A549 (cell line): ENCODE results near the gene GBF1. TPM values are rescaled to one million over a fixed set of nuclear protein-coding genes. Genes with fewer than 3 reads are reported as not detected.
A peak's percentile ranks its signal among the peaks of the same experiment; 100 is the strongest.

ENCODE experiments used
- ATAC-seq, 2 experiments: fragments of 200-7000 bp in 1 of 2; fragments of >200 bp in 1 of 2; cut with Nextera tagmentation in 1 of 2; cut with Tn5 transposase in 1 of 2; 3 replicates each; pipeline versions ENCODE4 v1.8.0 to v1.9.1; 2018 to 2020; ENCODE audit warnings: mild to moderate bottlenecking in 1 of 2, moderate library complexity in 1 of 2
- CTCF ChIA-PET: fragments of 300-600 bp; sonication (Branson Sonifier 250); formaldehyde crosslinking; extraction: SDS; loops from one replicate; lab custom pipeline; 2021; ENCODE audit warnings: antibody characterized with exemption, inconsistent platforms; lab: Yijun Ruan, JAX
- POLR2A ChIA-PET: fragments of 350-600 bp; formaldehyde crosslinking; extraction: SDS; loops from one replicate; lab custom pipeline; 2021; ENCODE audit warnings: antibody characterized with exemption, inconsistent platforms; lab: Yijun Ruan, JAX
- DNase-seq, 2 experiments: peaks; one replicate each; pipeline versions ENCODE4 v3.0.0 to v3.0.0-alpha.2; 2011 to 2016; ENCODE audit warnings: low read depth in 1 of 2, low spot score in 1 of 2
- FAIRE-seq: peaks from 2 replicates; lab custom pipeline; 2011; peaks lifted over from hg19 to GRCh38; lab: Jason Lieb, UNC
- H3K27ac ChIP-seq, 2 experiments: fragments of >200 bp; sonication (Bioruptor Twin); formaldehyde crosslinking; 3 replicates each; pipeline ENCODE4 v1.5.1; 2016 to 2017
- H3K4me1 ChIP-seq: fragments of >200 bp; sonication (Bioruptor Twin); formaldehyde crosslinking; 3 replicates; pipeline ENCODE4 v1.6.1; 2016
- H3K4me2 ChIP-seq: fragments of >200 bp; sonication (Bioruptor Twin); formaldehyde crosslinking; 3 replicates; pipeline ENCODE4 v1.6.1; 2016
- H3K4me3 ChIP-seq: fragments of >200 bp; sonication (Bioruptor Twin); formaldehyde crosslinking; 3 replicates; pipeline ENCODE4 v1.5.1; 2016
- H3K9me3 ChIP-seq: fragments of >200 bp; sonication (Bioruptor Twin); formaldehyde crosslinking; 3 replicates; pipeline ENCODE4 v1.6.1; 2016
- CBX8 ChIP-seq: fragments of 200-600 bp; sonication (generic); IDR thresholded peaks from 2 replicates; pipeline ENCODE4 v1.6.1; 2016
- EHF ChIP-seq: fragments of 250-450 bp; sonication (Bioruptor Pico); IDR thresholded peaks from 2 replicates; pipeline ENCODE4 v1.5.0; 2020; ENCODE audit warnings: mild to moderate bottlenecking
- FOSB ChIP-seq: fragments of 250-450 bp; sonication (Bioruptor Pico); IDR thresholded peaks from 2 replicates; pipeline ENCODE4 v1.5.0; 2020; ENCODE audit warnings: mild to moderate bottlenecking, moderate library complexity
- FOSL2 ChIP-seq, 2 experiments: fragments of 450-650 bp in 1 of 2; fragments of >200 bp in 1 of 2; sonication (Bioruptor Twin) in 1 of 2; formaldehyde crosslinking; IDR thresholded peaks; 2 replicates each; pipeline versions ENCODE4 v1.5.0 to v1.6.1; 2016 to 2020; ENCODE audit warnings: mild to moderate bottlenecking in 1 of 2, moderate library complexity in 1 of 2
- HOXB5 ChIP-seq: fragments of 250-450 bp; sonication (Bioruptor Pico); IDR thresholded peaks from 2 replicates; pipeline ENCODE4 v1.5.0; 2020; ENCODE audit warnings: mild to moderate bottlenecking, moderate library complexity
- JUN ChIP-seq, 2 experiments: fragments of >200 bp; sonication (Bioruptor Twin); formaldehyde crosslinking; IDR thresholded peaks; 2 replicates in 1 of 2; 3 replicates in 1 of 2; pipeline ENCODE4 v1.6.1; 2016 to 2017
- JUNB ChIP-seq: fragments of >200 bp; sonication (Bioruptor Twin); formaldehyde crosslinking; IDR thresholded peaks from 2 replicates; pipeline ENCODE4 v1.6.1; 2016
- MAZ ChIP-seq: fragments of 150-350 bp; IDR thresholded peaks from 2 replicates; pipeline ENCODE4 v1.6.1; 2014; ENCODE audit warnings: antibody characterized with exemption, low read depth, low read length, borderline replicate concordance
- NFE2L2 ChIP-seq: fragments of 150-350 bp; conservative IDR thresholded peaks from 2 replicates; pipeline ENCODE4 v1.6.1; 2014; ENCODE audit warnings: low read length
- RAD21 ChIP-seq, 2 experiments: fragments of >200 bp in 1 of 2; sonication (Bioruptor Twin) in 1 of 2; formaldehyde crosslinking in 1 of 2; IDR thresholded peaks in 1 of 2; conservative IDR thresholded peaks in 1 of 2; 2 replicates in 1 of 2; 3 replicates in 1 of 2; pipeline ENCODE4 v1.6.1; 2012 to 2018; ENCODE audit warnings: inconsistent platforms in 1 of 2
- RFX5 ChIP-seq: fragments of 450-650 bp; IDR thresholded peaks from 2 replicates; pipeline ENCODE4 v1.7.1; 2014; ENCODE audit warnings: antibody characterized with exemption, mild to moderate bottlenecking, moderate library complexity
- SMC3 ChIP-seq: fragments of >200 bp; sonication (Bioruptor Twin); formaldehyde crosslinking; IDR thresholded peaks from 3 replicates; pipeline ENCODE4 v1.6.1; 2018; ENCODE audit warnings: inconsistent platforms
- ZC3H11A ChIP-seq: fragments of 450-650 bp; IDR thresholded peaks from 2 replicates; pipeline ENCODE4 v1.6.1; 2014; ENCODE audit warnings: antibody characterized with exemption, mild to moderate bottlenecking
- ZFP36 ChIP-seq: fragments of 450-650 bp; IDR thresholded peaks from 2 replicates; pipeline ENCODE4 v1.6.1; 2014; ENCODE audit warnings: borderline replicate concordance; ENCODE audit not compliant: partially characterized antibody
- WGBS: methylation state at CpG from one replicate; pipeline ENCODE4 v1.1.6; 2017; ENCODE audit errors: missing lambda C conversion rate; 5-methylcytosine and 5-hydroxymethylcytosine counted together
- polyA plus RNA-seq, 4 experiments: library from polyadenylated mRNA; depleted of rRNA in 3 of 4; stranded (reverse); fragments of >200 nt; fragmentation: RNase III in 1 of 4; extraction: RNeasy Plus Mini Kit Qiagen cat#74134 plus additional on column Dnase treatment in 1 of 4; gene quantifications; 2 replicates in 3 of 4; 3 replicates in 1 of 4; pipeline ENCODE4 v1.2.3, GENCODE V29; 2011 to 2017
- TF ChIP-seq, protein P1 (sequence below): IDR thresholded peaks from 2 replicates; pipeline ENCODE4 v1.6.1; 2012; ENCODE audit warnings: low read depth, borderline replicate concordance
- TF ChIP-seq, protein P2 (sequence below): fragments of 250-450 bp; sonication (Bioruptor Pico); IDR thresholded peaks from 2 replicates; pipeline ENCODE4 v1.5.0; 2021; ENCODE audit warnings: mild to moderate bottlenecking, moderate library complexity, borderline replicate concordance
- TF ChIP-seq, protein P3 (sequence below): IDR thresholded peaks from 2 replicates; pipeline ENCODE4 v1.6.1; 2012
- TF ChIP-seq, protein P4 (sequence below): fragments of 250-450 bp; sonication (Bioruptor Pico); IDR thresholded peaks from 2 replicates; pipeline ENCODE4 v1.5.0; 2020; ENCODE audit warnings: low read depth, mild to moderate bottlenecking, moderate library complexity
- TF ChIP-seq, protein P5 (sequence below): fragments of >200 bp; sonication (Bioruptor Twin); formaldehyde crosslinking; IDR thresholded peaks from 3 replicates; pipeline ENCODE4 v1.6.1; 2016

The GBF1 gene
- polyA plus RNA-seq, 2 of the 4 experiments (the other 2 are of a cell fraction): 20.4 to 21.3 TPM

DNA sequence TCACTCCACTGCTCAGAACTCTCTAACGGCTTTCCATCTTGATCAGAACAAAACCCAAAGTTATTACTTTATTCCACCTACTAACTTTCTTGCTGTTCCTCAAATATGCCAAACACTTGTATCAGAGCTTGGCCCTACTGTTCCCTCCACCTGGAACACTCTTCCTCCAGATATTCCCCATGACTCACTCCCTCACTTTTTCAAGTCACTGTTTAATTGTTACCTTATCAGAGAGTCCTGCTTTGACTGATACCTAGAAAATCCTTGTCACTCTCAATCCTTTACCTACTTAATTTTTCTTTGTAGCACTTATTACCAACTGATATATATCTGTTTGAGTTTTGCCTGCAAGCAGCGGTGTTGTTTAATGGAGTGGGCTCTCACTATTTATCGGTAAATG is 144.6 kb downstream of the GBF1 start:
- WGBS: 94% methylated on average over 3 of the region's 3 CpGs
- DNase-seq (no peak), FAIRE-seq (no peak), ATAC-seq (no peak)
- TF ChIP-seq EHF (CRISPR knock-in tag) (no peak), SMC3 (no peak), FOSB (CRISPR knock-in tag) (no peak), JUNB (no peak), ZFP36 (no peak), NFE2L2 (no peak)
- CTCF ChIA-PET: interaction anchor here (0.9 to 12.6 kb wide), 10 partner anchors 9 to 157 kb away, joined by 3 to 133 read pairs (median 4); no protein-coding TSS in a partner anchor
- Histone ChIP-seq H3K4me1 (0 out of 3 replicates have a peak, but pooled peaks cover 5% of the 10 kb centered on the region), H3K4me3 (no peak overlapping the region), H3K27ac (no peak overlapping the region), H3K9me3 (no peaks in the 10 kb centered on the region), H3K4me2 (no peak overlapping the region)
- POLR2A ChIA-PET: no interaction called here

DNA sequence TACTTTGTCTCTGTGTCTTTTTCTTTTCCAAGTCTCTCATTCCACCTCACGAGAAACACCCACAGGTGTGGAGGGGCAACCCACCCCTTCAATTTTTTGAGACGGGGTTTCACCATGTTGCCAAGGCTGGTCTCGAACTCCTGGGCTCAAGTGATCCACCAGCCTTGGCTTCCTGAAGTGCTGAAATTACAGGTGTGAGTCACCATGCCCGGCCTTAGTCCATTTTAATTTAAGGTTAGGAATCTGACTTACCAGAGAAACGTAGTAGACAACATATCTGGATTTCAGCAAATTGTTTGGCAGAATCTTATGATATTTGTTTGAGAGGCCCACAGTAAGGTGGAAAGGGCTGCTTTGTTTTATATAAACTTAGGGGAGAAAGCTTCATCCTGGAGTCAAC is 147.0 kb downstream of the GBF1 start:
- ChIA-PET POLR2A (no interaction called here), CTCF (interaction anchor here (0.6 to 16.2 kb wide), 9 partner anchors 12 to 191 kb away, joined by 3 to 450 read pairs (median 75); partner anchors contain the start of genes CUEDC2, ELOVL3, FBXL15 and PITX3)
- FAIRE-seq: no peak
- peaks cover 16% of the 10 kb centered on the region; the same call in 2 of the 3 replicates for H3K4me1 ChIP-seq
- no peak overlapping the region for H3K27ac ChIP-seq
- DNase-seq: no peak
- TF ChIP-seq EHF (CRISPR knock-in tag): no peak
- TF ChIP-seq FOSL2 (IDR thresholded peaks at IDR 0.05): no peak
- peak; percentile 34 for TF ChIP-seq FOSL2 (CRISPR knock-in tag; IDR thresholded peaks at IDR 0.05)
- ATAC-seq: no peak
- H3K9me3 ChIP-seq: no peaks in the 10 kb centered on the region
- 74% methylated on average over 5 of the region's 5 CpGs for WGBS
- H3K4me2 ChIP-seq: no peak overlapping the region
- no peak overlapping the region for H3K4me3 ChIP-seq

DNA sequence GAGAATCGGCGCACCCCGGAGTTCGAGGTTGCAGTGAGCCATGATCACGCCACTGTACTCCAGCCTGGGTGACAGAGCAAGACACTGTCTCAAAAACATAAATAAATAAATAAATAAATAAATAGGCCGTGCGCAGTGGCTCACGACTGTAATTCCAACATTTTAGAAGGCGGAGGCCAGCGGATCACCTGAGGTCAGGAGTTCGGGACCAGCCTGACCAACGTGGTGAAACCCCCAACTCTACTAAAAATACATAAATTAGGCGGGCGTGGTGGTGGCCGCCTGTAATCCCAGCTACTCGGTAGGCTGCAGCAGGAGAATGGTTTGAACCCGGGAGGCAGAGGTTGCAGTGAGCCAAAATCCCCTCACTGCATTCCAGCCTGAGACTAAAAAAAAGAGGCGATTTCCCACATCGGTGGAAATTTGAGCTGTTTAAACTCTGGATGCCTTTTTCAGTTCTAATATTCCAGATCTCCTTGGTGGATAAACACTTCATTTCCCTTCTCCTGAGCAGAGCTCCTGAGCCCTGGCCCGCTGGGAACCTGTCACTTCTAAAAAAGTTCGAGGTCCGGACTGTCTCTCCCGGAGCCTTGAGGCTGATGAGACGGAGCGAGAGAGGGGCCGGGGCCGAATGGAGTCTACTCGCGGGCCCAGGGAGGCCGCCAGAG is 148.2 kb downstream of the GBF1 start:
- ChIA-PET POLR2A (interaction anchor here (0.5 kb wide), 1 partner anchor 78 kb away, joined by 3 read pairs; no protein-coding TSS in a partner anchor), CTCF (interaction anchor here (0.6 to 16.2 kb wide), 38 partner anchors 11 to 1328 kb away, joined by 3 to 450 read pairs (median 4); partner anchors contain the start of genes C10orf95, CUEDC2, ELOVL3 and FBXL15)
- H3K4me2 ChIP-seq: peak overlapping the region; percentile 98
- FAIRE-seq (no peak), ATAC-seq (peak in 1 of 2 experiments; percentile 81; a peak in 3 of 6 replicates), DNase-seq (no peak)
- peak overlapping the region; percentile 68 to 91; a peak in 5 of 6 replicates for H3K27ac ChIP-seq
- 58% methylated on average over 22 of the region's 30 CpGs for WGBS
- H3K4me3 ChIP-seq: peak overlapping the region; percentile 56
- TF ChIP-seq RAD21 (conservative IDR thresholded peaks at IDR 0.05 in 1 of 2, IDR thresholded peaks at IDR 0.05 in 1 of 2) (peak in 1 of 2 experiments; percentile 72; a peak in 1 of 5 replicates), MAZ (no peak)
- H3K9me3 ChIP-seq: no peaks in the 10 kb centered on the region
- peaks cover 16% of the 10 kb centered on the region; the same call in 2 of the 3 replicates for H3K4me1 ChIP-seq

DNA sequence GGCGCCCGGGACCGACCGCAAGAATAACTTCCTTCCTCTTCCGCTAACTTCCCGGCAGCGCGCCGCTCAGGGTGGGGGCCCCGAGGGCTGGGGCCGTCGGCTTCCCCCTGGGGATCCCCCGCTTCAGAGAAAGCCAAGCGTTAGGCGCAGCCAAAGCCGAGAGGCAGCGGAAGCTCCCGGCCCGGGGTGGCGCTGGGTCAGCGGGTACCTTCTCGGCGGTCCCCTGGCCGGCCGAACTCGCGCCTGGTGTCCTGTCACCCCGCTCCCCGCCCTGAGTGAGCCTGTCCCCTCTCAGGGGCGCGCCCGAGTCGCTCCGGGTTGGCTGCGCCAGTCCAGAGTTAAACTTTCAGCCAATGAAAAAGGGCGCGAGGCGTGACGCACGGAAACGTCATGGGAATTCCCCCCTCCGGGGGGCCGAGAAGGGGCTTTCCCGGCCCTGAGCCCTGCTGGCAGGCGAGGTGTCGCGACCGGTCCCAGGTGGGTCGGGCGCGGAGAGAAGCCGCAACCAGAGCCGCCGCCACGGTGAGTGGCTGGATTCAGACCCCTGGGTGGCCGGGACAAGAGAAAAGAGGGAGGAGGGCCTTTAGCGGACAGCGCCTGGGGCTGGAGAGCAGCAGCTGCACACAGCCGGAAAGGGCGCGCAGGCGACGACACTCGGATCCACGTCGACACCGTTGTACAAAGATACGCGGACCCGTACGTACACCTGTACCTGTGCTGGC is 148.9 kb downstream of the GBF1 start:
- WGBS: under 1% methylated on average over 21 of the region's 71 CpGs
- Histone ChIP-seq H3K9me3 (no peaks in the 10 kb centered on the region), H3K4me3 (peak overlapping the region; percentile 56), H3K4me2 (peak overlapping the region; percentile 98), H3K27ac (peak overlapping the region; percentile 68 to 91), H3K4me1 (peaks cover 22% of the 10 kb centered on the region; the same call in 2 of the 3 replicates)
- ATAC-seq (peak; percentile 82 to 90), FAIRE-seq (no peak), DNase-seq (peak; percentile 95 to 98)
- POLR2A ChIA-PET: interaction anchor here (0.5 to 2.0 kb wide), 3 partner anchors 13 to 162 kb away, joined by 3 to 10 read pairs (median 6); no protein-coding TSS in a partner anchor
- CTCF ChIA-PET: interaction anchor here (0.6 to 16.2 kb wide), 35 partner anchors 11 to 259 kb away, joined by 3 to 450 read pairs (median 4); partner anchors contain the start of genes C10orf95, CUEDC2, ELOVL3 and FBXL15
- TF ChIP-seq, protein P1, sequence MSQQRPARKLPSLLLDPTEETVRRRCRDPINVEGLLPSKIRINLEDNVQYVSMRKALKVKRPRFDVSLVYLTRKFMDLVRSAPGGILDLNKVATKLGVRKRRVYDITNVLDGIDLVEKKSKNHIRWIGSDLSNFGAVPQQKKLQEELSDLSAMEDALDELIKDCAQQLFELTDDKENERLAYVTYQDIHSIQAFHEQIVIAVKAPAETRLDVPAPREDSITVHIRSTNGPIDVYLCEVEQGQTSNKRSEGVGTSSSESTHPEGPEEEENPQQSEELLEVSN: peak; percentile 77
- TF ChIP-seq, protein P2, sequence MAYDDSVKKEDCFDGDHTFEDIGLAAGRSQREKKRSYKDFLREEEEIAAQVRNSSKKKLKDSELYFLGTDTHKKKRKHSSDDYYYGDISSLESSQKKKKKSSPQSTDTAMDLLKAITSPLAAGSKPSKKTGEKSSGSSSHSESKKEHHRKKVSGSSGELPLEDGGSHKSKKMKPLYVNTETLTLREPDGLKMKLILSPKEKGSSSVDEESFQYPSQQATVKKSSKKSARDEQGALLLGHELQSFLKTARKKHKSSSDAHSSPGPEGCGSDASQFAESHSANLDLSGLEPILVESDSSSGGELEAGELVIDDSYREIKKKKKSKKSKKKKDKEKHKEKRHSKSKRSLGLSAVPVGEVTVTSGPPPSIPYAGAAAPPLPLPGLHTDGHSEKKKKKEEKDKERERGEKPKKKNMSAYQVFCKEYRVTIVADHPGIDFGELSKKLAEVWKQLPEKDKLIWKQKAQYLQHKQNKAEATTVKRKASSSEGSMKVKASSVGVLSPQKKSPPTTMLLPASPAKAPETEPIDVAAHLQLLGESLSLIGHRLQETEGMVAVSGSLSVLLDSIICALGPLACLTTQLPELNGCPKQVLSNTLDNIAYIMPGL: no peak; the same call in 1 of the 2 replicates
- peak in 1 of 2 experiments; percentile 69; a peak in 2 of 5 replicates for TF ChIP-seq JUN (IDR thresholded peaks at IDR 0.05)
- TF ChIP-seq, protein P3, sequence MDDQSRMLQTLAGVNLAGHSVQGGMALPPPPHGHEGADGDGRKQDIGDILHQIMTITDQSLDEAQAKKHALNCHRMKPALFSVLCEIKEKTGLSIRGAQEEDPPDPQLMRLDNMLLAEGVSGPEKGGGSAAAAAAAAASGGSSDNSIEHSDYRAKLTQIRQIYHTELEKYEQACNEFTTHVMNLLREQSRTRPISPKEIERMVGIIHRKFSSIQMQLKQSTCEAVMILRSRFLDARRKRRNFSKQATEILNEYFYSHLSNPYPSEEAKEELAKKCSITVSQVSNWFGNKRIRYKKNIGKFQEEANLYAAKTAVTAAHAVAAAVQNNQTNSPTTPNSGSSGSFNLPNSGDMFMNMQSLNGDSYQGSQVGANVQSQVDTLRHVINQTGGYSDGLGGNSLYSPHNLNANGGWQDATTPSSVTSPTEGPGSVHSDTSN: peak; percentile 82
- TF ChIP-seq CBX8: no peak
- TF ChIP-seq EHF (CRISPR knock-in tag): no peak
- TF ChIP-seq, protein P4, sequence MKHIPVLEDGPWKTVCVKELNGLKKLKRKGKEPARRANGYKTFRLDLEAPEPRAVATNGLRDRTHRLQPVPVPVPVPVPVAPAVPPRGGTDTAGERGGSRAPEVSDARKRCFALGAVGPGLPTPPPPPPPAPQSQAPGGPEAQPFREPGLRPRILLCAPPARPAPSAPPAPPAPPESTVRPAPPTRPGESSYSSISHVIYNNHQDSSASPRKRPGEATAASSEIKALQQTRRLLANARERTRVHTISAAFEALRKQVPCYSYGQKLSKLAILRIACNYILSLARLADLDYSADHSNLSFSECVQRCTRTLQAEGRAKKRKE (CRISPR knock-in tag): peak; percentile 63; the same call in 1 of the 2 replicates
- no peak for TF ChIP-seq ZC3H11A
- peak; percentile 16; the same call in 1 of the 2 replicates for TF ChIP-seq HOXB5 (CRISPR knock-in tag)
- TF ChIP-seq, protein P5, sequence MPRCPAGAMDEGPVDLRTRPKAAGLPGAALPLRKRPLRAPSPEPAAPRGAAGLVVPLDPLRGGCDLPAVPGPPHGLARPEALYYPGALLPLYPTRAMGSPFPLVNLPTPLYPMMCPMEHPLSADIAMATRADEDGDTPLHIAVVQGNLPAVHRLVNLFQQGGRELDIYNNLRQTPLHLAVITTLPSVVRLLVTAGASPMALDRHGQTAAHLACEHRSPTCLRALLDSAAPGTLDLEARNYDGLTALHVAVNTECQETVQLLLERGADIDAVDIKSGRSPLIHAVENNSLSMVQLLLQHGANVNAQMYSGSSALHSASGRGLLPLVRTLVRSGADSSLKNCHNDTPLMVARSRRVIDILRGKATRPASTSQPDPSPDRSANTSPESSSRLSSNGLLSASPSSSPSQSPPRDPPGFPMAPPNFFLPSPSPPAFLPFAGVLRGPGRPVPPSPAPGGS: peak; percentile 84; the same call in 1 of the 3 replicates
- TF ChIP-seq RFX5: peak; percentile 74
